Fibroblast of villous mesenchyme (primary cell): Measurements from ENCODE around the gene ATG4B. TPM values are rescaled to one million over a fixed set of nuclear protein-coding genes. Genes with fewer than 3 reads are reported as not detected.

ENCODE experiments used
- DNase-seq: peaks from one replicate; pipeline ENCODE4 v3.0.0-alpha.2; 2010; ENCODE audit warnings: low read depth
- H3K4me3 ChIP-seq: 2 replicates; pipeline ENCODE4 v1.5.1; 2011; ENCODE audit warnings: low read depth, mild to moderate bottlenecking, low read length
- total RNA-seq: library from RNA; depleted of rRNA; stranded (reverse); fragments of >200 nt; gene quantifications from 2 replicates; pipeline ENCODE4 v1.2.3, GENCODE V29; 2012
- TF ChIP-seq, protein P1 (sequence below): IDR thresholded peaks from 2 replicates; pipeline ENCODE4 v1.5.1; 2012; ENCODE audit warnings: low read depth, mild to moderate bottlenecking, low read length; ENCODE audit not compliant: insufficient read depth

The ATG4B gene
- total RNA-seq, 1 donor = 47.1 TPM

DNA sequence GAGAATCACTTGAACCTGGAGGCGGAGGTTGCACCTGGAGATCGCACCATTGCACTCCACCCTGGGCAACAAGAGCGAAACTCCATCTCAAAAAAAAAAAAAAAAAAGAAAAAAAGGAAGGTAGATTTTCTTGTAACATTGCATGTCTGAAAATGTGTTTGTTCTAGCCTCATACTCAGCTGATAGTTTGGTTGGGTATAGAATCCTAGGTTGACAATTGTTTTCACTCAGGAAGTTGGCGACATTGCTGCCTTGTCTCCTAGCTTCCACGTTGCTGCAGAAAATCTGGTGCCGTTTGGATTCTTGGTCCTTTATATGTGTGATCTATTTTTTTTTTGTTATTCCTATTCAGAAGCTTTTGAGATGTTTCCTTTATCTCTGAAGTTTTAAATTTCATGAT, 69.0 kb downstream of the ATG4B start:
- no peak for DNase-seq
- H3K4me3 ChIP-seq = no peak overlapping the region
- TF ChIP-seq, protein P1, sequence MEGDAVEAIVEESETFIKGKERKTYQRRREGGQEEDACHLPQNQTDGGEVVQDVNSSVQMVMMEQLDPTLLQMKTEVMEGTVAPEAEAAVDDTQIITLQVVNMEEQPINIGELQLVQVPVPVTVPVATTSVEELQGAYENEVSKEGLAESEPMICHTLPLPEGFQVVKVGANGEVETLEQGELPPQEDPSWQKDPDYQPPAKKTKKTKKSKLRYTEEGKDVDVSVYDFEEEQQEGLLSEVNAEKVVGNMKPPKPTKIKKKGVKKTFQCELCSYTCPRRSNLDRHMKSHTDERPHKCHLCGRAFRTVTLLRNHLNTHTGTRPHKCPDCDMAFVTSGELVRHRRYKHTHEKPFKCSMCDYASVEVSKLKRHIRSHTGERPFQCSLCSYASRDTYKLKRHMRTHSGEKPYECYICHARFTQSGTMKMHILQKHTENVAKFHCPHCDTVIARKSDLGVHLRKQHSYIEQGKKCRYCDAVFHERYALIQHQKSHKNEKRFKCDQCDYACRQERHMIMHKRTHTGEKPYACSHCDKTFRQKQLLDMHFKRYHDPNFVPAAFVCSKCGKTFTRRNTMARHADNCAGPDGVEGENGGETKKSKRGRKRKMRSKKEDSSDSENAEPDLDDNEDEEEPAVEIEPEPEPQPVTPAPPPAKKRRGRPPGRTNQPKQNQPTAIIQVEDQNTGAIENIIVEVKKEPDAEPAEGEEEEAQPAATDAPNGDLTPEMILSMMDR = no peak

DNA sequence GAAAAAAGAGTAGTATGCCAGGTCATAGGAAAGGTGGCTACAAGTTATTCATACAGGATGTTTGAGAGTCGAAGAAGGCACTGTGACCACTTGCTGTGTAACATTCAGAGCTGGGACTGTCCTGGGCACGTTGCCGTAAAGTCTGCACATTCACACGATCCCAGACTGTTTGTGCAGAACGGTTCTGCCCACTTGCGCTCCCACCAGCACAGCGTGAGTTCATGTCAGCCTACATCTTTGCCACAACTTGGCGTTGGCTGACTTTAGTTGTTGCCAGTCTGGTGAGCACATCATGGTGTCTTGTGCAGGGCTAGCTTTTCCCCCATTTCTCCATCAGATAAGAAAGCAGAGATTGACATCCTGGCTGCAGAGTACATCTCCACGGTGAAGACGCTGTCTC, 71.4 kb downstream of the ATG4B start:
- TF ChIP-seq, protein P1 = no peak
- no peak overlapping the region for H3K4me3 ChIP-seq
- DNase-seq = no peak

GRCh38 chr2:241719093-241719492, 81.6 kb downstream of the ATG4B start:
- DNase-seq = no peak
- TF ChIP-seq, protein P1 = no peak

DNA sequence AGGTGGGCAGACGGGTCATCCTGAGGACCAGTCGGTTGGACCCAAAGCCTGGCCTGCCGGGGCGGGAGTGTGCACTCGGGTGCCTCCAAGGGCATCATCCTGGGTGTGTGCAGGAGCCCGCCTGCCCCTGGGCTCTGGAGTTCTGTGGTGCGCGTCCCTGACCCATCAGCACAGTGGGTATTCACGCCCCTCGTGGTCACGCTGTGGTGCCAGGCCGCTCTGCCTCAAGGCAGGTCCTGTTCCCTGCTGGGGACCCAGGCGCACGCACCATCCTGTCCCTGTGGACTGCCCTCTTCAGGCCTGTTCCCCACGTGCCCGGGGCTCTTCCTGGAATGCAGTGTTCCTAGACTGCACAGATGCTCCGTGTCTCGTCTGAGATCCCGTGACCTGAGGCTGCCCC, 82.6 kb downstream of the ATG4B start:
- TF ChIP-seq, protein P1 = no peak
- no peak overlapping the region for H3K4me3 ChIP-seq
- DNase-seq = no peak

More at GRCh38 chr2:241719093-241719492, 81.6 kb downstream of the ATG4B start:
- no peak overlapping the region for H3K4me3 ChIP-seq

DNA sequence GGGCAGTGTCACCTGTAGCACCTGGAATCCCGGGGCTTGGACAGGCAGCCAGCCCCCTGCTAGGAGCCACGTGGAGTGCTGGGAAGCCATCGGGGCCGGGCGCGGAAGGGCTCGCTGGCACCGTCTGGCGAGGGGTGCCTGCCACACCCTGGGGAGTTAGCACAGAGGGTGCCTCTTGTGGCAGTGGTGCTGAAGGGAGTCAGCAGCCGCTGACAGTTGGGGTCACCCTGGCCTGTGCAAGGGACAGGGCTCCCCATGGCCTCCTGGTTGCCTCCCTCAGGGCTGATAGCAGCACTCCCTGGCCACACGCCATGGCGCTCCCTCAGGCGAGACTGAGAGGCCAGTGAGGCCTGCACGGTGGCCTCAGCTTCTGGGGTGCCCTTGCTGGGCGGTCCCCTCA, 83.1 kb downstream of the ATG4B start:
- TF ChIP-seq, protein P1 = no peak
- DNase-seq = no peak
- H3K4me3 ChIP-seq = no peak overlapping the region

DNA sequence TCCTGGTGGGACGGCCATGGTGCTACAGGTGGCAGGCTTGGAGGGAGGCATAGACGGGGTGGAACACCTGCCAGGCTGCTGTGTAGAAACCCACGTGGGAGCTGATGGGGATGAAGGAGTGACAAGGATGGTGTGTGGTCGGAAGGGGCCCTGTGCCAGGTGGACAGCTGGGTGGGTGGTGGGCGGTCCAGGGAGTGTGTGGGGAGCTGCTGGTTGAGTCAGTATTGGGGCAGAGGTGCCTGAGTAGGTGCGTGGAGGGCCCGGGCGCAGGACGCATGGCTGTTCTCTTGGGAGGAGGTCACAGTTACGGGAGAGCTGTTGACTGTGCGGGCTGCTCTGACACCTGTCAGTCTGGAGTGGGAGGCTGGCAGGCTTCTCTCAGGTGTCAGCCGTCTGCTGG, 84.4 kb downstream of the ATG4B start:
- DNase-seq = no peak
- TF ChIP-seq, protein P1 = no peak
- no peak overlapping the region for H3K4me3 ChIP-seq

DNA sequence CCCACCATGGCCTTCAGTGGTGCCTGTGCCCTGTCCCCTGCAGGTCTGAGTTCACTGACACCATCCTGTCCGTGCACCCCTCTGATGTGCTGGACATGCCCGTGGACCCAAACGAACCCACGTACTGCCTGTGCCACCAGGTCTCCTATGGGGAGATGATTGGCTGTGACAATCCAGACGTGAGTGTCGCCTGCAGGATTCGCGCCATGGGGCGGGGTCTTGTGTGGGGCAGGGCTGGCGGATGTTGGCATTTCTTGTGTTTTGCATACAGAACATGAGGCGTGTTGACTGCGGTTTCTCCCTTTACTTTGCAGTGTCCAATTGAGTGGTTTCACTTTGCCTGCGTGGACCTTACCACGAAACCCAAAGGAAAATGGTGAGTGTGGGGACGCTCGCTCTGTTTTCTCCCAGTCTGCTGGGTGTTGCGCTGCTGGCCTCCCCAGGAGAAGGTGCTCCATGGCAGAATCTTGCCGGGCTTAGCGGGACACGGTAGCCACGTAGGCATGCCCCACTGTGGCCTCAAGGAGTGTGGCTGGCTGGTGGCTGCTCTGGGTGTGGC, 85.5 kb downstream of the ATG4B start:
- TF ChIP-seq, protein P1 = no peak
- no peak for DNase-seq
- H3K4me3 ChIP-seq = no peak overlapping the region
